Urothelium cell line (cell line): Measurements from ENCODE around the gene ZNF407.

Source experiments
- DNase-seq: peaks from one replicate; pipeline ENCODE4 v3.0.0; 2011; ENCODE audit warnings: low spot score, mixed read lengths
- FAIRE-seq: peaks from 2 replicates; lab custom pipeline; 2011; peaks lifted over from hg19 to GRCh38; lab: Jason Lieb, UNC

The ZNF407 gene

GRCh38 chr18:74819433-74820059, 221.9 kb downstream of the ZNF407 start:
- DNase-seq (peak; percentile 23), FAIRE-seq (no peak)

- FAIRE-seq (no peak), DNase-seq (no peak)
These were observed 222.6 kb downstream of the ZNF407 start for GRCh38 chr18:74820160-74820780.

GRCh38 chr18:74825460-74825859, 227.8 kb downstream of the ZNF407 start:
- DNase-seq = no peak
- FAIRE-seq = no peak

GRCh38 chr18:74826572-74826971, 228.9 kb downstream of the ZNF407 start:
- no peak for FAIRE-seq
- DNase-seq = no peak

GRCh38 chr18:74828200-74828599, 230.5 kb downstream of the ZNF407 start:
- no peak for DNase-seq
- FAIRE-seq = no peak

- FAIRE-seq (no peak), DNase-seq (peak; percentile 35)
These were observed 234.0 kb downstream of the ZNF407 start for GRCh38 chr18:74831571-74832250.

- FAIRE-seq (no peak), DNase-seq (no peak)
These were observed 234.7 kb downstream of the ZNF407 start for GRCh38 chr18:74832381-74832780.

- DNase-seq (no peak), FAIRE-seq (no peak)
These were observed 235.3 kb downstream of the ZNF407 start for GRCh38 chr18:74832999-74833398.

GRCh38 chr18:74834424-74835309, 237.0 kb downstream of the ZNF407 start:
- DNase-seq = no peak
- no peak for FAIRE-seq

GRCh38 chr18:74836296-74837139, 238.8 kb downstream of the ZNF407 start:
- no peak for DNase-seq
- no peak for FAIRE-seq

GRCh38 chr18:74840492-74841167, 243.0 kb downstream of the ZNF407 start:
- FAIRE-seq = no peak
- DNase-seq = peak; percentile 39

GRCh38 chr18:74841248-74841647, 243.6 kb downstream of the ZNF407 start:
- no peak for FAIRE-seq
- DNase-seq = no peak

GRCh38 chr18:74849301-74849700, 251.6 kb downstream of the ZNF407 start:
- FAIRE-seq = no peak
- no peak for DNase-seq

GRCh38 chr18:74856434-74856833, 258.8 kb downstream of the ZNF407 start:
- FAIRE-seq = no peak
- no peak for DNase-seq

- DNase-seq (no peak), FAIRE-seq (no peak)
These were observed 259.3 kb downstream of the ZNF407 start for GRCh38 chr18:74856928-74857327.

- no peak for FAIRE-seq
These were observed 260.2 kb downstream of the ZNF407 start for GRCh38 chr18:74857901-74858300.

GRCh38 chr18:74861154-74861553, 263.5 kb downstream of the ZNF407 start:
- DNase-seq (no peak), FAIRE-seq (no peak)

More at GRCh38 chr18:74857901-74858300, 260.2 kb downstream of the ZNF407 start:
- DNase-seq = no peak

- FAIRE-seq (no peak), DNase-seq (no peak)
These were observed 264.4 kb downstream of the ZNF407 start for GRCh38 chr18:74862094-74862493.

GRCh38 chr18:74866577-74866976, 268.9 kb downstream of the ZNF407 start:
- FAIRE-seq = no peak
- DNase-seq = no peak

GRCh38 chr18:74868461-74868860, 270.8 kb downstream of the ZNF407 start:
- DNase-seq (no peak), FAIRE-seq (no peak)
